Loucy (cell line): Measurements from ENCODE around the gene CENPP.

Experiments
- H2AFZ ChIP-seq: fragments of 200-600 bp; sonication (generic); 2 replicates; pipeline ENCODE4 v1.6.0; 2016; ENCODE audit warnings: antibody characterized with exemption, mild to moderate bottlenecking, low read length, moderate library complexity
- H3F3A ChIP-seq: fragments of 200-600 bp; 2 replicates; pipeline ENCODE4 v1.6.0; 2016; ENCODE audit warnings: antibody characterized with exemption, low read depth, mild to moderate bottlenecking
- H3K27me3 ChIP-seq: fragments of 200-600 bp; sonication (generic); 2 replicates; pipeline ENCODE4 v1.6.1; 2014; ENCODE audit warnings: low read length, mild to moderate bottlenecking; ENCODE audit not compliant: insufficient read depth, poor library complexity, severe bottlenecking
- H3K36me3 ChIP-seq: fragments of 200-600 bp; sonication (generic); 2 replicates; pipeline ENCODE4 v1.6.1; 2016; ENCODE audit warnings: low read length; ENCODE audit not compliant: insufficient read depth
- H3K4me1 ChIP-seq: fragments of 200-600 bp; sonication (generic); 2 replicates; pipeline ENCODE4 v1.5.1; 2014; ENCODE audit warnings: low read length, mild to moderate bottlenecking; ENCODE audit not compliant: insufficient read depth, poor library complexity, severe bottlenecking
- H3K4me2 ChIP-seq: fragments of 200-600 bp; sonication (generic); 2 replicates; pipeline ENCODE4 v1.6.0; 2014; ENCODE audit warnings: antibody characterized with exemption, low read length, low read depth, mild to moderate bottlenecking; ENCODE audit not compliant: poor library complexity, severe bottlenecking
- H3K4me3 ChIP-seq: fragments of 200-600 bp; sonication (generic); 2 replicates; pipeline ENCODE4 v1.5.1; 2014; ENCODE audit warnings: low read length, mild to moderate bottlenecking, mixed read lengths; ENCODE audit not compliant: poor library complexity, severe bottlenecking
- H3K79me2 ChIP-seq: fragments of 200-600 bp; sonication (generic); 2 replicates; pipeline ENCODE4 v1.6.1; 2014; ENCODE audit warnings: low read length; ENCODE audit not compliant: insufficient read depth
- H3K9ac ChIP-seq: fragments of 200-600 bp; sonication (generic); 2 replicates; pipeline ENCODE4 v1.6.0; 2014; ENCODE audit warnings: mild to moderate bottlenecking, low read depth, low read length, moderate library complexity; ENCODE audit not compliant: poor library complexity, severe bottlenecking
- H3K9me2 ChIP-seq: fragments of 200-600 bp; sonication (generic); replicated peaks from 2 replicates; pipeline ENCODE4 v1.6.1; 2016; ENCODE audit warnings: low read depth, low read length, mixed read lengths
- H3K9me3 ChIP-seq: fragments of 200-600 bp; sonication (generic); 2 replicates; pipeline ENCODE4 v1.6.1; 2014; ENCODE audit warnings: mild to moderate bottlenecking, antibody characterized with exemption, low read length, low read depth; ENCODE audit not compliant: insufficient read depth
- H4K20me1 ChIP-seq: fragments of 200-600 bp; sonication (generic); 2 replicates; pipeline ENCODE4 v1.6.0; 2014; ENCODE audit warnings: antibody characterized with exemption, low read length, mild to moderate bottlenecking; ENCODE audit not compliant: insufficient read depth, poor library complexity, severe bottlenecking
- EZH2phosphoT487 ChIP-seq: fragments of 200-600 bp; IDR thresholded peaks from 2 replicates; pipeline ENCODE4 v1.6.1; 2018; ENCODE audit warnings: antibody characterized with exemption, mild to moderate bottlenecking, moderate library complexity, borderline replicate concordance
- TF ChIP-seq, protein P1 (sequence below): fragments of 200-600 bp; sonication (generic); conservative IDR thresholded peaks from 2 replicates; pipeline ENCODE4 v1.5.1; 2014; ENCODE audit warnings: mild to moderate bottlenecking, antibody characterized with exemption, low read length

The CENPP gene

DNA sequence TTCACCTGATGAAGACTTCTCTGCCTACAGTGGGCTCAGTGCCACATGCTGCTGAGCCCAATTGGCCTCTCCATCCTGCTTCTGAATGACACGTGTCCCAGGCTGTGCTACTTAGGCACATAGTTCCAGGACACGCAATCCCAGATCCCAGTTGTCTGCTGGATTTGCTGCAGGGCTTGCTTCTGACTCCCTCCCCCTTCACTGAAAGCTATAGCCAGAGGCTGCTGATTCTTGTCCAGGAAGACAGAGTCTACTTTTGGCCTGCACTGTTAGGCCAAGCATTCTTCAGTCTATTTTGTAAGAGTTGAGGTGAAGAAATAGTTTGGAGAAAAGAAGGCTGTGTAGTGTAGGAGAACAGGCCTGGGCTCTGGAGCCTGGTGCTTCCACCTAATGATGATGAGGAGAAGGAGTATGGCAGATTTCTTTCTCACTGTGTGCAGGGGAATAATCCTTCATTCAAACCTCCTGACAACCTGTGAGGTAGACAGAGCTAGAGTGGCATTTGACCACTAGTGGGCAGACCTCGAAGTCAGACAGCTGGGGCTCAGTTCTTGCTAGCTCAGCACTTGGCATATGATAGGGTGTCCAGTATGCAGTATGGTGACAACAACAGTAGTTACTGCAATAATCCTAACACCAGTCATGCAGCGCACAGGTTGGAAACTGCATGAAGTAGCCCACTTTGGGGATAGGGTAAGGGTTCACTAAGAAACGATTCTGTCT lies 176.1 kb downstream of the CENPP start:
- Histone ChIP-seq H3K4me1 (no peaks in the 10 kb centered on the region), H4K20me1 (no peaks in the 10 kb centered on the region), H2AFZ (no peak overlapping the region), H3K4me3 (no peak overlapping the region), H3F3A (no peaks in the 10 kb centered on the region), H3K27me3 (no peaks in the 10 kb centered on the region), H3K9ac (no peak overlapping the region), H3K36me3 (no peaks in the 10 kb centered on the region), H3K9me2 (no peaks in the 10 kb centered on the region), H3K9me3 (no peaks in the 10 kb centered on the region), H3K79me2 (no peaks in the 10 kb centered on the region), H3K4me2 (no peak overlapping the region)
- TF ChIP-seq EZH2phosphoT487: no peak
- TF ChIP-seq, protein P1, sequence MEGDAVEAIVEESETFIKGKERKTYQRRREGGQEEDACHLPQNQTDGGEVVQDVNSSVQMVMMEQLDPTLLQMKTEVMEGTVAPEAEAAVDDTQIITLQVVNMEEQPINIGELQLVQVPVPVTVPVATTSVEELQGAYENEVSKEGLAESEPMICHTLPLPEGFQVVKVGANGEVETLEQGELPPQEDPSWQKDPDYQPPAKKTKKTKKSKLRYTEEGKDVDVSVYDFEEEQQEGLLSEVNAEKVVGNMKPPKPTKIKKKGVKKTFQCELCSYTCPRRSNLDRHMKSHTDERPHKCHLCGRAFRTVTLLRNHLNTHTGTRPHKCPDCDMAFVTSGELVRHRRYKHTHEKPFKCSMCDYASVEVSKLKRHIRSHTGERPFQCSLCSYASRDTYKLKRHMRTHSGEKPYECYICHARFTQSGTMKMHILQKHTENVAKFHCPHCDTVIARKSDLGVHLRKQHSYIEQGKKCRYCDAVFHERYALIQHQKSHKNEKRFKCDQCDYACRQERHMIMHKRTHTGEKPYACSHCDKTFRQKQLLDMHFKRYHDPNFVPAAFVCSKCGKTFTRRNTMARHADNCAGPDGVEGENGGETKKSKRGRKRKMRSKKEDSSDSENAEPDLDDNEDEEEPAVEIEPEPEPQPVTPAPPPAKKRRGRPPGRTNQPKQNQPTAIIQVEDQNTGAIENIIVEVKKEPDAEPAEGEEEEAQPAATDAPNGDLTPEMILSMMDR: peak; percentile 80

DNA sequence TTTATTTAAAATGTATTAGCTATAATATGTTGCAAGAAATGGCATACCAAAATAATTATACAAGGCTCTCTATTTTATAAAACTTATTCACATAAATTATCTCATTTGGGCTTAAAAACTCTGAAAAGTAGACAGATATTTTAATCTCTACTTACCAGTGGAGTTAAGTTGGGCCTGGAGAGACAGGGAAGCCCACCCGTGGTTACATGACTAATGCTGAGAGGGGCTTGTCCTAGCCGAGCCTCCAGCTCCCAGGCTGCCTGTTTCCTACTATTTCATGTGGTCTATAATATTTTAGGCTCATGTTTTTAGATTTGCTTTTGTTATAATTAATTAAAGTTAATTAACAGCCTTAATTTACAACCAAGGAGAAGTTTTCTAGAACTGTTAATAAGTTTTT lies 177.4 kb downstream of the CENPP start:
- Histone ChIP-seq H3K27me3 (no peaks in the 10 kb centered on the region), H3K79me2 (no peaks in the 10 kb centered on the region), H3K4me1 (peaks cover 8% of the 10 kb centered on the region), H3K4me3 (no peak overlapping the region), H3K4me2 (no peak overlapping the region), H3K36me3 (no peaks in the 10 kb centered on the region), H4K20me1 (no peaks in the 10 kb centered on the region), H3K9ac (no peak overlapping the region), H3K9me2 (no peaks in the 10 kb centered on the region), H3F3A (no peaks in the 10 kb centered on the region), H3K9me3 (no peaks in the 10 kb centered on the region), H2AFZ (no peak overlapping the region)
- TF ChIP-seq EZH2phosphoT487: no peak
- TF ChIP-seq, protein P1: no peak

DNA sequence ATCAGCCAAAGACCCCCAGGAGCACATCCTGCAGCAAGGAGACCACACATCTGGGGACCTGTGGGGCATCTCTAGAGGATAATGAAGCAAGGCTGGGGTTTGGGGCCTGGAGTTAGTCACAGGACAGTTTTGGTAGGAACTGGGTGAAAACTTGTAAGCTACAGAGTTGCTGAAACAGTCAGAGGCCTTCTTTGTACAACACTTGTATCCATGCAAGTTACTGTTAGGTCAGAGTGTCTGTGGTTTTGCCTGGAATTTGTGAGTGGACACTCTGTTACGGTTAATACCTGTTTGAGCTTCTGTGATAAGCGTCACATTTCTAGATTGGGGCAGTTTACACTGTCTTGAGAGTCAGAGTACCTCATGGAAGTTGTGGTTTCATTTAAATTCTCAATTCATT lies 179.1 kb downstream of the CENPP start:
- no peaks in the 10 kb centered on the region for H3K9me3 ChIP-seq
- no peaks in the 10 kb centered on the region for H3K79me2 ChIP-seq
- H3K4me3 ChIP-seq: no peak overlapping the region
- H3F3A ChIP-seq: no peaks in the 10 kb centered on the region
- no peak overlapping the region for H2AFZ ChIP-seq
- H3K4me2 ChIP-seq: no peak overlapping the region
- peaks cover 8% of the 10 kb centered on the region for H3K4me1 ChIP-seq
- no peak overlapping the region for H3K9ac ChIP-seq
- no peaks in the 10 kb centered on the region for H3K27me3 ChIP-seq
- no peaks in the 10 kb centered on the region for H3K9me2 ChIP-seq
- no peaks in the 10 kb centered on the region for H4K20me1 ChIP-seq
- H3K36me3 ChIP-seq: no peaks in the 10 kb centered on the region
- TF ChIP-seq EZH2phosphoT487: no peak
- TF ChIP-seq, protein P1: no peak
